Mesendoderm (in vitro differentiated cells): ENCODE data around the gene HHIPL2.
A peak's percentile ranks its signal among the peaks of the same experiment; 100 is the strongest.

Experiments used
- DNase-seq: peaks from one replicate; pipeline ENCODE4 v3.0.0; 2013
- H2AK5ac ChIP-seq: 2 replicates; pipeline ENCODE4 v1.6.1; 2013; ENCODE audit warnings: low read length, inconsistent platforms
- H2BK120ac ChIP-seq: 2 replicates; pipeline ENCODE4 v1.6.1; 2013; ENCODE audit warnings: low read depth, mild to moderate bottlenecking, low read length, moderate library complexity, mixed read lengths
- H2BK15ac ChIP-seq: replicated peaks from 2 replicates; pipeline ENCODE4 v1.6.1; 2013; ENCODE audit warnings: low read depth, mild to moderate bottlenecking, moderate library complexity
- H2BK5ac ChIP-seq: 2 replicates; pipeline ENCODE4 v1.6.1; 2013; ENCODE audit warnings: low read length, inconsistent platforms
- H3K18ac ChIP-seq: 2 replicates; pipeline ENCODE4 v1.6.1; 2013; ENCODE audit warnings: mild to moderate bottlenecking, low read length, mixed read lengths
- H3K23ac ChIP-seq: one replicate; pipeline ENCODE4 v1.6.1; 2013; ENCODE audit warnings: low read length
- H3K27ac ChIP-seq: 2 replicates; pipeline ENCODE4 v1.5.1; 2013; ENCODE audit warnings: low read depth, mild to moderate bottlenecking, inconsistent platforms, low read length, moderate library complexity
- H3K27me3 ChIP-seq: 2 replicates; pipeline ENCODE4 v1.6.1; 2013; ENCODE audit warnings: low read length, control low read depth, mild to moderate bottlenecking, inconsistent platforms; ENCODE audit not compliant: insufficient read depth, poor library complexity
- H3K36me3 ChIP-seq: 2 replicates; pipeline ENCODE4 v1.6.1; 2013; ENCODE audit warnings: low read length, inconsistent platforms; ENCODE audit not compliant: control insufficient read depth, insufficient read depth
- H3K4ac ChIP-seq: one replicate; pipeline ENCODE4 v1.6.1; 2013; ENCODE audit warnings: low read depth, mild to moderate bottlenecking, low read length, moderate library complexity
- H3K4me1 ChIP-seq: 2 replicates; pipeline ENCODE4 v1.6.1; 2013; ENCODE audit warnings: low read depth, low read length, inconsistent platforms; ENCODE audit not compliant: control insufficient read depth
- H3K4me2 ChIP-seq: 2 replicates; pipeline ENCODE4 v1.6.1; 2013; ENCODE audit warnings: low read length
- H3K4me3 ChIP-seq: 2 replicates; pipeline ENCODE4 v1.5.1; 2013; ENCODE audit warnings: mild to moderate bottlenecking, low read length
- H3K56ac ChIP-seq: one replicate; pipeline ENCODE4 v1.6.1; 2013; ENCODE audit warnings: low read length
- H3K79me1 ChIP-seq: 2 replicates; pipeline ENCODE4 v1.6.1; 2013; ENCODE audit warnings: low read length, inconsistent platforms
- H3K79me2 ChIP-seq: 2 replicates; pipeline ENCODE4 v1.6.1; 2013; ENCODE audit warnings: mild to moderate bottlenecking, low read length; ENCODE audit not compliant: control insufficient read depth, insufficient read depth
- H3K9ac ChIP-seq: 2 replicates; pipeline ENCODE4 v1.6.1; 2013; ENCODE audit warnings: low read length, inconsistent platforms
- H4K5ac ChIP-seq: one replicate; pipeline ENCODE4 v1.6.1; 2013; ENCODE audit warnings: low read length
- H4K8ac ChIP-seq: one replicate; pipeline ENCODE4 v1.6.1; 2013; ENCODE audit warnings: low read depth, mild to moderate bottlenecking, control low read depth, low read length, moderate library complexity
- WGBS: extraction: QIAGEN DNeasy Blood & Tissue Kit; methylation state at CpG from one replicate; pipeline ENCODE4 v1.1.7; 2013; ENCODE audit warnings: low lambda C conversion rate, missing lambda C conversion rate; ENCODE audit not compliant: insufficient coverage; ENCODE audit errors: extremely low coverage; 5-methylcytosine and 5-hydroxymethylcytosine counted together

HHIPL2 gene

GRCh38 chr1:222547260-222547614, 667 bp downstream of the HHIPL2 start:
- no peak for DNase-seq
- no peaks in the 10 kb centered on the region for H3K36me3 ChIP-seq
- H3K4me2 ChIP-seq, result no peak overlapping the region
- no peaks in the 10 kb centered on the region for H3K79me1 ChIP-seq
- H3K27ac ChIP-seq, result no peak overlapping the region
- H4K8ac ChIP-seq, result no peak overlapping the region
- no CpG with 5 or more reads among the region's 8 CpGs for WGBS
- H3K27me3 ChIP-seq, result no peaks in the 10 kb centered on the region
- no peaks in the 10 kb centered on the region for H3K79me2 ChIP-seq
- H2AK5ac ChIP-seq, result no peak overlapping the region
- no peak overlapping the region for H3K9ac ChIP-seq
- H2BK5ac ChIP-seq, result no peak overlapping the region
- H3K18ac ChIP-seq, result no peak overlapping the region
- no peak overlapping the region for H2BK15ac ChIP-seq
- no peaks in the 10 kb centered on the region for H3K4me1 ChIP-seq
- no peak overlapping the region for H4K5ac ChIP-seq
- H3K56ac ChIP-seq, result no peak overlapping the region
- H2BK120ac ChIP-seq, result no peak overlapping the region
- no peak overlapping the region for H3K4me3 ChIP-seq
- no peak overlapping the region for H3K4ac ChIP-seq
- H3K23ac ChIP-seq, result no peak overlapping the region

GRCh38 chr1:222546548-222547259, 1.2 kb downstream of the HHIPL2 start:
- no peak overlapping the region for H3K27ac ChIP-seq
- DNase-seq, result peak; percentile 71
- H2BK120ac ChIP-seq, result no peak overlapping the region
- H3K9ac ChIP-seq, result no peak overlapping the region
- H2BK15ac ChIP-seq, result no peak overlapping the region
- no peaks in the 10 kb centered on the region for H3K79me2 ChIP-seq
- no peaks in the 10 kb centered on the region for H3K27me3 ChIP-seq
- H3K56ac ChIP-seq, result no peak overlapping the region
- H3K4me1 ChIP-seq, result no peaks in the 10 kb centered on the region
- no peak overlapping the region for H4K5ac ChIP-seq
- no peak overlapping the region for H3K18ac ChIP-seq
- no peak overlapping the region for H3K4ac ChIP-seq
- H2BK5ac ChIP-seq, result no peak overlapping the region
- H3K36me3 ChIP-seq, result no peaks in the 10 kb centered on the region
- no peak overlapping the region for H3K23ac ChIP-seq
- H4K8ac ChIP-seq, result no peak overlapping the region
- no peak overlapping the region for H2AK5ac ChIP-seq
- H3K4me3 ChIP-seq, result no peak overlapping the region
- WGBS, result no CpG with 5 or more reads among the region's 7 CpGs
- H3K79me1 ChIP-seq, result no peaks in the 10 kb centered on the region
- H3K4me2 ChIP-seq, result no peak overlapping the region

DNA sequence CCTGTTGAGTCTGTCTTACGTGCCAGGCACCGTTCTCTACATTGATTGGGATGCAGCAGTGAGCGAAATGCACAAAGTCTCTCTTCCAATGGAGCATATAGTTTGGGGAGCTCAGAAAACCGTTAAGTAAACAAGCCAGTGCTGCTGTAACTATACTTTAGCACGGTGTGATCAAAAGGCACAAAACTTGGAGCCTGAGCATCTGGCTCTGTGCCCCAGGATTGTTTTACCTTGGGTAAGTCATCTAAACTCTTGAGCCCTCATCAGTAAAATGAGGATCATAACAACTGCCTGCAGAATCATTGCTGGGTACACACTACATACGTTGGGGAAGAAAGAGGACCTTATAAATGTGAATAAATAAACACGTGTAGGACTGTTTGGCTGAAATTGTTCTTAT, 1.8 kb downstream of the HHIPL2 start:
- Histone ChIP-seq H3K56ac (no peak overlapping the region), H4K5ac (no peak overlapping the region), H3K23ac (no peak overlapping the region), H3K36me3 (no peaks in the 10 kb centered on the region), H2BK5ac (no peak overlapping the region), H3K79me1 (no peaks in the 10 kb centered on the region), H3K4me3 (no peak overlapping the region), H3K18ac (no peak overlapping the region), H2AK5ac (no peak overlapping the region), H3K27me3 (no peaks in the 10 kb centered on the region), H3K79me2 (no peaks in the 10 kb centered on the region), H2BK15ac (no peak overlapping the region), H3K27ac (no peak overlapping the region), H4K8ac (no peak overlapping the region), H3K9ac (no peak overlapping the region), H3K4me1 (no peaks in the 10 kb centered on the region), H3K4me2 (no peak overlapping the region), H3K4ac (no peak overlapping the region), H2BK120ac (no peak overlapping the region)
- DNase-seq, result no peak
- no CpG with 5 or more reads among the region's 7 CpGs for WGBS

DNA sequence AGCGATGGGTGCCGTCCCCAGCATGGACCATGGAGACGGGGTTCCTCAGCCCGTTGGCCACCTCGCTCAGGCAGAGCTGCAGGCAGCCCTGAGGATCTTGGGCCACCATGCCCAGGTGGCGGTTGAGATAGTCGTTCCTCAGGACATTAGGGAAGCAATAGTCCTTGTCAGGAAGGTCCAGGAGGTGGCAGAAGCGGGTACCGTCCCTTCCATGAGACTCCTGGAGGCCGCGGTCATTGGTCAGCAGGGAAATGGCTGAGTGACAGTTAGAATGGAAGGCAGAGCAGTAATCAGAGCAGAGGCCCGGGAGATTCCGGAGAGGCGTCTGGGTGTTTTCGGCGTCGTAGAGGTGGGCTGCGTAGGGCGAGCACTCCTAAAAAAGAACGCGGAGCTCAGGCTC, 4.1 kb downstream of the HHIPL2 start:
- Histone ChIP-seq H3K27me3 (no peaks in the 10 kb centered on the region), H3K4me3 (no peak overlapping the region), H3K36me3 (no peaks in the 10 kb centered on the region), H3K4ac (no peak overlapping the region), H4K5ac (no peak overlapping the region), H3K18ac (no peak overlapping the region), H2BK5ac (no peak overlapping the region), H2BK15ac (no peak overlapping the region), H4K8ac (no peak overlapping the region), H2AK5ac (no peak overlapping the region), H3K79me2 (no peaks in the 10 kb centered on the region), H3K4me2 (no peak overlapping the region), H3K23ac (no peak overlapping the region), H3K56ac (no peak overlapping the region), H3K9ac (no peak overlapping the region), H3K4me1 (no peaks in the 10 kb centered on the region), H2BK120ac (no peak overlapping the region), H3K27ac (no peak overlapping the region), H3K79me1 (no peaks in the 10 kb centered on the region)
- WGBS, result no CpG with 5 or more reads among the region's 21 CpGs
- peak; percentile 68 for DNase-seq

GRCh38 chr1:222540598-222540995, 7.3 kb downstream of the HHIPL2 start:
- Histone ChIP-seq H2BK5ac (no peak overlapping the region), H3K27me3 (no peaks in the 10 kb centered on the region), H3K9ac (no peak overlapping the region), H3K4me1 (no peaks in the 10 kb centered on the region), H3K4ac (no peak overlapping the region), H3K56ac (no peak overlapping the region), H3K36me3 (no peaks in the 10 kb centered on the region), H3K79me2 (no peaks in the 10 kb centered on the region), H3K18ac (no peak overlapping the region), H3K4me3 (no peak overlapping the region), H3K79me1 (no peaks in the 10 kb centered on the region), H3K4me2 (no peak overlapping the region), H2BK120ac (no peak overlapping the region), H2AK5ac (no peak overlapping the region), H3K23ac (no peak overlapping the region), H3K27ac (no peak overlapping the region), H2BK15ac (no peak overlapping the region), H4K8ac (no peak overlapping the region), H4K5ac (no peak overlapping the region)
- no CpG with 5 or more reads among the region's 2 CpGs for WGBS
- no peak for DNase-seq

GRCh38 chr1:222539951-222540597, 7.8 kb downstream of the HHIPL2 start:
- no peak overlapping the region for H2AK5ac ChIP-seq
- H3K23ac ChIP-seq, result no peak overlapping the region
- no peak overlapping the region for H4K5ac ChIP-seq
- no peak overlapping the region for H2BK5ac ChIP-seq
- no peak overlapping the region for H3K9ac ChIP-seq
- H3K79me2 ChIP-seq, result no peaks in the 10 kb centered on the region
- no peak overlapping the region for H3K27ac ChIP-seq
- H3K36me3 ChIP-seq, result no peaks in the 10 kb centered on the region
- no peak overlapping the region for H3K4me3 ChIP-seq
- WGBS, result no CpG with 5 or more reads among the region's 16 CpGs
- no peak overlapping the region for H3K18ac ChIP-seq
- no peak overlapping the region for H4K8ac ChIP-seq
- no peak overlapping the region for H2BK120ac ChIP-seq
- H2BK15ac ChIP-seq, result no peak overlapping the region
- H3K4me2 ChIP-seq, result no peak overlapping the region
- no peak overlapping the region for H3K56ac ChIP-seq
- no peak overlapping the region for H3K4ac ChIP-seq
- no peaks in the 10 kb centered on the region for H3K27me3 ChIP-seq
- no peaks in the 10 kb centered on the region for H3K79me1 ChIP-seq
- no peak for DNase-seq
- no peaks in the 10 kb centered on the region for H3K4me1 ChIP-seq
